PC-3 (cell line): ENCODE measurements around the gene ABHD18. TPM values are rescaled to one million over a fixed set of nuclear protein-coding genes. Genes with fewer than 3 reads are reported as not detected.
"Not testable (repeated sequence)": the region's sequence is repeated elsewhere in the genome, so short reads cannot be mapped to it uniquely, and the experiment has no call there.

Source experiments
- ATAC-seq: fragments of 200-7000 bp; cut with Tn5 transposase; 2 replicates; pipeline ENCODE4 v1.9.1; 2020; ENCODE audit warnings: mild to moderate bottlenecking, moderate library complexity
- BruUV-seq: library from RNA; stranded (reverse); fragments of 400-500 nt; replicated peaks from 2 replicates; lab custom pipeline; 2021; lab: Mats Ljungman, UMichigan
- CTCF ChIA-PET: fragments of 300-600 bp; sonication (Branson Sonifier 250); formaldehyde crosslinking; loops from one replicate; lab custom pipeline; 2022; ENCODE audit warnings: antibody characterized with exemption; lab: Charles Lee
- POLR2A ChIA-PET: fragments of 300-600 bp; sonication (Branson Sonifier 250); formaldehyde crosslinking; loops from one replicate; lab custom pipeline; 2022; ENCODE audit warnings: antibody characterized with exemption; ENCODE audit not compliant: unreplicated experiment; lab: Charles Lee
- DNase-seq: peaks from one replicate; pipeline ENCODE4 v3.0.0-alpha.2; 2015
- H2AFZ ChIP-seq: fragments of 300-600 bp; sonication (generic); 2 replicates; pipeline ENCODE4 v1.6.0; 2016; ENCODE audit warnings: antibody characterized with exemption, low read length
- H3F3A ChIP-seq: fragments of 300-600 bp; sonication (generic); one replicate; pipeline ENCODE4 v1.6.0; 2017; ENCODE audit warnings: antibody characterized with exemption, low read length, control low read depth, mild to moderate bottlenecking; ENCODE audit not compliant: unreplicated experiment
- H3K27ac ChIP-seq: fragments of 300-600 bp; sonication (generic); 2 replicates; pipeline ENCODE4 v1.5.1; 2016; ENCODE audit warnings: mild to moderate bottlenecking, low read length
- H3K27me3 ChIP-seq: fragments of 300-600 bp; sonication (generic); 2 replicates; pipeline ENCODE4 v1.6.1; 2016; ENCODE audit warnings: low read length, mixed read lengths
- H3K36me3 ChIP-seq: fragments of 300-600 bp; sonication (generic); 2 replicates; pipeline ENCODE4 v1.6.1; 2016; ENCODE audit warnings: low read depth, mixed run types, low read length, mixed read lengths
- H3K4me1 ChIP-seq: fragments of 300-600 bp; sonication (generic); 2 replicates; pipeline ENCODE4 v1.5.1; 2016; ENCODE audit warnings: low read length; ENCODE audit not compliant: insufficient read depth
- H3K4me2 ChIP-seq: fragments of 300-600 bp; sonication (generic); 2 replicates; pipeline ENCODE4 v1.6.0; 2016; ENCODE audit warnings: low read length
- H3K4me3 ChIP-seq: fragments of 300-600 bp; sonication (generic); 2 replicates; pipeline ENCODE4 v1.5.1; 2016; ENCODE audit warnings: mild to moderate bottlenecking, low read length, mixed read lengths
- H3K79me2 ChIP-seq: fragments of 300-600 bp; sonication (generic); 2 replicates; pipeline ENCODE4 v1.6.1; 2017; ENCODE audit warnings: low read length, mixed read lengths
- H3K9ac ChIP-seq: fragments of 300-600 bp; sonication (generic); 2 replicates; pipeline ENCODE4 v1.6.0; 2016; ENCODE audit warnings: mild to moderate bottlenecking, low read length
- H3K9me2 ChIP-seq: fragments of 300-600 bp; sonication (generic); replicated peaks from 2 replicates; pipeline ENCODE4 v1.6.1; 2016; ENCODE audit warnings: mixed run types, low read length, mixed read lengths
- H3K9me3 ChIP-seq: fragments of 300-600 bp; sonication (generic); 2 replicates; pipeline ENCODE4 v1.6.1; 2016; ENCODE audit warnings: low read length, mixed read lengths
- H4K20me1 ChIP-seq: fragments of 300-600 bp; sonication (generic); 2 replicates; pipeline ENCODE4 v1.6.1; 2016; ENCODE audit warnings: low read length, mixed read lengths
- CTCF ChIP-seq: fragments of 300-600 bp; sonication (generic); conservative IDR thresholded peaks from 2 replicates; pipeline ENCODE4 v1.5.1; 2017; ENCODE audit warnings: antibody characterized with exemption, low read depth, mild to moderate bottlenecking, low read length
- EZH2 ChIP-seq: fragments of 300-600 bp; sonication (generic); IDR thresholded peaks from one replicate; pipeline ENCODE4 v1.6.1; 2017; ENCODE audit warnings: antibody characterized with exemption, mild to moderate bottlenecking, low read length; ENCODE audit not compliant: unreplicated experiment
- EZH2phosphoT487 ChIP-seq: fragments of 300-600 bp; sonication (generic); IDR thresholded peaks from 2 replicates; pipeline ENCODE4 v1.6.1; 2018; ENCODE audit warnings: mild to moderate bottlenecking, antibody characterized with exemption, low read length, borderline replicate concordance
- intact Hi-C: fragments of 100-400 bp; cut with micrococcal nuclease; formaldehyde crosslinking; loops from 2 replicates; pipeline ENCODE4 v1.9.0; 2023
- total RNA-seq: library from RNA; depleted of rRNA; stranded (reverse); fragments of >200 nt; gene quantifications from 2 replicates; pipeline ENCODE4 v1.2.3, GENCODE V29; 2014

ABHD18 gene
- total RNA-seq, 1 experiment from 2014 or later: 3.3 TPM

GRCh38 chr4:128029907-128030306, 64.7 kb downstream of the ABHD18 start:
- POLR2A ChIA-PET: no interaction called here
- no TSS peak for BruUV-seq

GRCh38 chr4:128031756-128032384, 66.7 kb downstream of the ABHD18 start:
- no peak overlapping the region for H3K4me2 ChIP-seq
- no peaks in the 10 kb centered on the region for H3F3A ChIP-seq
- DNase-seq (no peak), ATAC-seq (no peak)
- no peaks in the 10 kb centered on the region for H3K4me1 ChIP-seq
- intact Hi-C loops: no loop called here
- no peak overlapping the region for H3K4me3 ChIP-seq
- no TSS peak for BruUV-seq
- no peak for TF ChIP-seq EZH2
- TF ChIP-seq CTCF: no peak
- TF ChIP-seq EZH2phosphoT487: no peak
- H2AFZ ChIP-seq: no peak overlapping the region
- no peaks in the 10 kb centered on the region for H3K9me3 ChIP-seq
- ChIA-PET CTCF (no interaction called here), POLR2A (no interaction called here)
- H3K27ac ChIP-seq: no peak overlapping the region
- H4K20me1 ChIP-seq: no peaks in the 10 kb centered on the region
- no peaks in the 10 kb centered on the region for H3K27me3 ChIP-seq
- H3K9me2 ChIP-seq: no peaks in the 10 kb centered on the region
- no peaks in the 10 kb centered on the region for H3K79me2 ChIP-seq
- no peaks in the 10 kb centered on the region for H3K36me3 ChIP-seq
- no peak overlapping the region for H3K9ac ChIP-seq

More at GRCh38 chr4:128029907-128030306, 64.7 kb downstream of the ABHD18 start:
- H3F3A ChIP-seq: no peaks in the 10 kb centered on the region
- no peaks in the 10 kb centered on the region for H3K27me3 ChIP-seq
- H4K20me1 ChIP-seq: no peaks in the 10 kb centered on the region
- ATAC-seq (no peak), DNase-seq (no peak)
- no peak overlapping the region for H3K4me2 ChIP-seq
- H3K9me3 ChIP-seq: no peaks in the 10 kb centered on the region
- H3K4me1 ChIP-seq: no peaks in the 10 kb centered on the region
- no peak overlapping the region for H3K4me3 ChIP-seq
- no peaks in the 10 kb centered on the region for H3K9me2 ChIP-seq
- H3K9ac ChIP-seq: no peak overlapping the region
- TF ChIP-seq EZH2phosphoT487 (no peak), EZH2 (no peak), CTCF (no peak)
- no peak overlapping the region for H2AFZ ChIP-seq
- H3K36me3 ChIP-seq: no peaks in the 10 kb centered on the region
- intact Hi-C loops: no loop called here
- CTCF ChIA-PET: no interaction called here
- no peaks in the 10 kb centered on the region for H3K79me2 ChIP-seq
- no peak overlapping the region for H3K27ac ChIP-seq

GRCh38 chr4:128039568-128039967, 74.4 kb downstream of the ABHD18 start:
- no peak overlapping the region for H3K4me2 ChIP-seq
- no peak overlapping the region for H3K27ac ChIP-seq
- CTCF ChIA-PET: no interaction called here
- no TSS peak for BruUV-seq
- POLR2A ChIA-PET: no interaction called here
- H3K9ac ChIP-seq: no peak overlapping the region
- no peak for DNase-seq
- H3K9me3 ChIP-seq: no peaks in the 10 kb centered on the region
- no peak for ATAC-seq
- H2AFZ ChIP-seq: no peak overlapping the region
- no peaks in the 10 kb centered on the region for H3K27me3 ChIP-seq
- H3K4me1 ChIP-seq: no peaks in the 10 kb centered on the region
- intact Hi-C loops: no loop called here
- no peak overlapping the region for H3K4me3 ChIP-seq
- no peaks in the 10 kb centered on the region for H3K36me3 ChIP-seq
- no peak for TF ChIP-seq CTCF
- TF ChIP-seq EZH2: no peak
- no peak for TF ChIP-seq EZH2phosphoT487
- no peaks in the 10 kb centered on the region for H3K79me2 ChIP-seq
- H3F3A ChIP-seq: no peaks in the 10 kb centered on the region
- H4K20me1 ChIP-seq: no peaks in the 10 kb centered on the region
- H3K9me2 ChIP-seq: no peaks in the 10 kb centered on the region

- not testable (repeated sequence) for H3K4me2 ChIP-seq
These were observed 81.8 kb downstream of the ABHD18 start for GRCh38 chr4:128047019-128047418.

More at GRCh38 chr4:128047019-128047418, 81.8 kb downstream of the ABHD18 start:
- H3K27me3 ChIP-seq, H4K20me1 ChIP-seq, intact Hi-C loops, H3K36me3 ChIP-seq, BruUV-seq, DNase-seq, H3K27ac ChIP-seq, H3K4me1 ChIP-seq, ATAC-seq, H3K9ac ChIP-seq, POLR2A ChIA-PET, H3K79me2 ChIP-seq, H3K4me3 ChIP-seq, H3K9me2 ChIP-seq, CTCF ChIA-PET, H3F3A ChIP-seq, H2AFZ ChIP-seq, H3K9me3 ChIP-seq: not testable (repeated sequence)
